ENCODE results near the gene ANKZF1.
A peak's percentile ranks its signal among the peaks of the same experiment; 100 is the strongest.

Gene ANKZF1

GRCh38 chr2:219207884-219208740, 21.5 kb upstream of the ANKZF1 start:
- Histone ChIP-seq H3K27ac (no peak overlapping the region), H3K4me3 (ENCODE audit: low read depth, low read length) (no peak overlapping the region), H3K36me3 (replicated peaks) (peaks cover 9% of the 10 kb centered on the region), H3K27me3 (replicated peaks) (no peaks in the 10 kb centered on the region)
- peak; percentile 8 for DNase-seq
- in situ Hi-C loops (cut with HindIII; ENCODE audit: low pct_ligation_motif_present, low sequenced_read_pairs): no loop called here
- TF ChIP-seq CTCF (IDR thresholded peaks at IDR 0.05; ENCODE audit: low read depth, low read length, missing control alignments): no peak

GRCh38 chr2:219209236-219210195, 20.1 kb upstream of the ANKZF1 start:
- in situ Hi-C loops (cut with HindIII; ENCODE audit: low pct_ligation_motif_present, low sequenced_read_pairs): no loop called here
- Histone ChIP-seq H3K4me3 (ENCODE audit: low read depth, low read length) (no peak overlapping the region), H3K36me3 (replicated peaks) (peaks cover 9% of the 10 kb centered on the region), H3K27me3 (replicated peaks) (no peaks in the 10 kb centered on the region), H3K27ac (no peak overlapping the region)
- no peak for DNase-seq
- no peak for TF ChIP-seq CTCF (IDR thresholded peaks at IDR 0.05; ENCODE audit: low read depth, low read length, missing control alignments)

GRCh38 chr2:219210196-219210885, 19.3 kb upstream of the ANKZF1 start:
- no peak for TF ChIP-seq CTCF (IDR thresholded peaks at IDR 0.05; ENCODE audit: low read depth, low read length, missing control alignments)
- Histone ChIP-seq H3K36me3 (replicated peaks) (peaks cover 9% of the 10 kb centered on the region), H3K27ac (no peak overlapping the region)

GRCh38 chr2:219210886-219211362, 18.7 kb upstream of the ANKZF1 start:
- in situ Hi-C loops (cut with HindIII; ENCODE audit: low pct_ligation_motif_present, low sequenced_read_pairs): no loop called here
- Histone ChIP-seq H3K4me3 (ENCODE audit: low read depth, low read length) (no peak overlapping the region), H3K27me3 (replicated peaks) (no peaks in the 10 kb centered on the region), H3K36me3 (replicated peaks) (peaks cover 9% of the 10 kb centered on the region), H3K27ac (no peak overlapping the region)
- no peak for DNase-seq
- no peak for TF ChIP-seq CTCF (IDR thresholded peaks at IDR 0.05; ENCODE audit: low read depth, low read length, missing control alignments)

More at GRCh38 chr2:219210196-219210885, 19.3 kb upstream of the ANKZF1 start:
- in situ Hi-C loops (cut with HindIII; ENCODE audit: low pct_ligation_motif_present, low sequenced_read_pairs): no loop called here
- no peaks in the 10 kb centered on the region for H3K27me3 ChIP-seq (replicated peaks)
- DNase-seq: no peak
- H3K4me3 ChIP-seq (ENCODE audit: low read depth, low read length): no peak overlapping the region

- TF ChIP-seq CTCF (IDR thresholded peaks at IDR 0.05; ENCODE audit: low read depth, low read length, missing control alignments): no peak
- in situ Hi-C loops (cut with HindIII; ENCODE audit: low pct_ligation_motif_present, low sequenced_read_pairs): no loop called here
- Histone ChIP-seq H3K4me3 (ENCODE audit: low read depth, low read length) (no peak overlapping the region), H3K27me3 (replicated peaks) (no peaks in the 10 kb centered on the region), H3K27ac (no peak overlapping the region), H3K36me3 (replicated peaks) (peaks cover 9% of the 10 kb centered on the region)
- no peak for DNase-seq
Measured at GRCh38 chr2:219213026-219213415, 16.6 kb upstream of the ANKZF1 start.
